CD1c-positive myeloid dendritic cell (primary cell): ENCODE results near the gene CACNB2.

Source experiments
- DNase-seq: peaks from one replicate; pipeline ENCODE4 v3.0.0-alpha.2; 2016; ENCODE audit errors: extremely low spot score

Gene CACNB2

DNA sequence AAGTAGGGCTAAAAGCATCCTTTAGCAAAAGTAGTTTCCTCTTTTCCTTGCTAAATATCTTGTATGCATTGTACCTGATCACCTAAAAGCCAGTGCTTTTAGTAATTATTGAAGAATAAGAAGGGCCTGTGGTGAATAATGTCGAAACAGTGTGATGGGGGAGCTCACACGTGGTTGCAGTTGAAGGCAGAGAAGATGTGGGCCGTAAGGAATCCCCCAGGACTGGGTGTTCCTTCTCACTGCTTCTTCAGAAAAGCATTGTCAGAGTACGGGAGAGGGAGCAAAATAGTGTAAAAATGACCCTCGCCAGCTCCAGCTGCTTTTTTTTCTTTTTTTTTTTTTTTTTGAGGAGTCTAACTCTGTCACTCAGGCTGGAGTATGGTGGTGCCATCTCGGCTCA is 310.1 kb downstream of the CACNB2 start:
- no peak for DNase-seq

DNA sequence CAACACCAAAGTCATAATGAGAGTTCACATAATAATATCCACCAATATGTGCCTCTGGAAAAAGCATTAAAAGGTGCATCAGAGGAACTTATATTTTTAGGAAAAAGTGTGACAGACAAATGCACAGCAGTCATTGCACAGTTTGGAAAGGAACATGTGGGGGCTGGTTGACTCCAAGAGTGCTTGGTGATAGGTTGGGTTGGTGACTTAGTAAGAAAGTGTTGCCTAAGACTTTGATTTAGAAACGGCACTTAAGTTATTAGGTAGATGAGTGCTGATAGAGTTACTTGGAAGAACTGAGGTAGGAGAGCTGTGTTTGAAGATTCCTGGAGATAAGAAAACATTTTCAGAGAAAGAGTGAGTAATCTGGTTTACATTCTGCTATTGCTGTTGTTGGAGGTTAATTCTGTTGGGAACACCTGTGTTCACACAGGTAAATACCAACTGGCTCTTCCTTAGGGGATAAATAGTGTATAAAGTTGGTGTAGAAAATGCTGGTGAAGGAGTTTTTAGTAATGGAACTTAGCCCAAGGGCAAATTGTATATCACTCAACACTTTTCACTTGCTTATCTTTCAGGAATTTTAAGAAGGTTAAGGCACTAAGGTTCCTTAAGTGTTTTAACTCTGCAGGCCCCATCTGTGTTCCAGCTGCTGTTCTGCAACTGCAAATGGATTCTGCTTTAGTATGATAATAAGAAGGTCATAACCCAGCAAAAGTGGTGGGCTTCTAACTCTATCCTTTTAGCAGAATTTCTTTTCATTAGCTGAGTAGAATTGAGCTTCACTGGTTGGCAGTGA is 315.1 kb downstream of the CACNB2 start:
- DNase-seq, result no peak

DNA sequence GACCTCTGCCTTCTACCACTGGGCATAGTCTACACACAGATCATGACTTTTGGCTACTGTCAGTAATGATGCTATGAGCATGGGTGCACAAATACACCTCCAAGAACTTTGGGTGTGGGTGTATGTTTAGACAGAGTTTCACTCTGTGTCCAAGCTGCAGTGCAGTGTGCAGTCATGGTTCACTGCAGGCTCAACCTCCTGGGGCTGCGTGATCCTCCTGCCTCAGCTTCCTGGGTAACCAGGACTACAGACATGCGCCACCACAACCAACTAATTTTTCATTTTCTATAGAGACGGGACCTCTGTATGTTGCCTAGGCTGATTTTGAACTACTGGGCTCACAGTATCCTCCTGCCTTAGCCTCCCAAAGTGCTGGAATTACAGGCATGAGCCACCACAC is 316.8 kb downstream of the CACNB2 start:
- no peak for DNase-seq

DNA sequence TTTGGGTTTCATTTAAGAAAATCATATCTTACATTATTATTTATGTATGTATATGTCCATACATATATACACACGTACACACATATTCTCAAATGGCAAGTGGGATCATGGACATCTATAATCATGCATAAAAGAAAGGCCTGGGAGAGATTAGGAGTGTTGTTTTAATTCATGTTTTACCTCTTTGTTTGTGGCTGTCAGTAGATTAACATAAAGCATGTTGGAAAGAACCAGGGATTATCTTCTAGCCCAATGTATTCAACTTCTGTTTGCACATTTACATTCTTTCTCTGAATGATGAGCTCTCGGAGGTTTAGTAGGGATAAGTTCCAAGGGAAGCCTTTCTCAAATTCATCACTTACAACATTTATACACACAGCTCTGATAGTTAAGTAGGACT is 319.8 kb downstream of the CACNB2 start:
- DNase-seq, result no peak

DNA sequence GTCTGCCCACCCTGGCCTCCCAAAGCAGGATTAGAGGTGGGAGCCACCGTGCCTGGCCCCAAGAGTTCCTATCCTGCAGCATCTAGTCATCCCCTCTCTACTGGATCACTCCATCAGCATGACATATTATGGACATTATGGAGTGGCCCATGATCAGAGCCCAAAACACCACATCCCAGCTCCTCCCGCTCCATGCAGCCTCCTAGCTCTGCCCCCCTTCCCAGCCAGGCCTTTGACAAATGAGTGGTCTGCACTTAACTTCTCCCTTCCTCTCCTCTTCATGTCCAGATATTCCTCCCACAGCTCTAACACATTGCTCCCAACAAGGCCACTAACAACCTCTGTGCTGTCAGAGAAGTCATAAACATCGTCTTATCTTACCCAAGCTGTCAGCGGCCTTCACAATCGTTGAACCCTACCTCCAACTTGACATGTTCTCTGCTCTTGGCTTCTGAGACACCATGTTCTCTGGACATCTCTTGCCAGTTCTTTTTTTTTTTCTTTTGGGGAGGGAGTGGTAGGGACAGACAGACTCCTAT is 323.5 kb downstream of the CACNB2 start:
- DNase-seq, result no peak

DNA sequence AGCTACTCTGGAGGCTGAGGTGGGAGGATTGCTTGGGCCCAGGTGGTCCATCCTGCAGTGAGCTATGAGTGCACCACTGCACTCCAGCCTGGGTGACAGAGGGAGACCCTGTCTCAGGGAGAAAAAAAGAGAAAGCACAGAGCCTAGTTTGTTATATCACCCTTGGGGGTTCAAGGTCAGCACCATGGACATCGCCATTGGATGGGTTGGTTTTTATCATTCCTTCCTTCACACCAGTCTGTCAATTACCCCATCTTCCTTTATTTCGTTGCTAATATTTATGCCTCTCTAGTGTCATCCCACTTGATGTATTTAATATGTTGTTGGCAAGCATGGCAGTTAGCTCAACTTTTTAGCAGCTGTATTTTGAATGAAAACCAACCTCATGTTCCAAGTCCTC is 328.9 kb downstream of the CACNB2 start:
- no peak for DNase-seq

DNA sequence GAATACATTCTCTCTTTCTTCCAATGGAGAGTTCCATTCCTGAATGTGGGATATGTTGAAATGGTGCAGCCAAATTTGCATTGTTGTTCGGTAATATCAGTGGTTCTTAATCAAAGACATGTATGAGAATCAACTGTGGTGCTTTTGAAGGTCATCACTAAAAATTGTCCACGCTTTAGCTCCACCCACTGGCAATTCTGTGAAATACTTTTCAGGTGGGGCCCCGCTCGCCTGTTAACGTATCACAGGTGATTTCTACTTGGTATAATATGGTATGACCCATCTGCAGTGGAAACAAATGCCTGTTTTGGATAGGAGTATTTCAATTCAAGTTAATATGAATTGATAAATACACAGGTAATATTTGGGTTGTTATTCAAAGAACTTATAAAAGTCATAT is 332.8 kb downstream of the CACNB2 start:
- no peak for DNase-seq

DNA sequence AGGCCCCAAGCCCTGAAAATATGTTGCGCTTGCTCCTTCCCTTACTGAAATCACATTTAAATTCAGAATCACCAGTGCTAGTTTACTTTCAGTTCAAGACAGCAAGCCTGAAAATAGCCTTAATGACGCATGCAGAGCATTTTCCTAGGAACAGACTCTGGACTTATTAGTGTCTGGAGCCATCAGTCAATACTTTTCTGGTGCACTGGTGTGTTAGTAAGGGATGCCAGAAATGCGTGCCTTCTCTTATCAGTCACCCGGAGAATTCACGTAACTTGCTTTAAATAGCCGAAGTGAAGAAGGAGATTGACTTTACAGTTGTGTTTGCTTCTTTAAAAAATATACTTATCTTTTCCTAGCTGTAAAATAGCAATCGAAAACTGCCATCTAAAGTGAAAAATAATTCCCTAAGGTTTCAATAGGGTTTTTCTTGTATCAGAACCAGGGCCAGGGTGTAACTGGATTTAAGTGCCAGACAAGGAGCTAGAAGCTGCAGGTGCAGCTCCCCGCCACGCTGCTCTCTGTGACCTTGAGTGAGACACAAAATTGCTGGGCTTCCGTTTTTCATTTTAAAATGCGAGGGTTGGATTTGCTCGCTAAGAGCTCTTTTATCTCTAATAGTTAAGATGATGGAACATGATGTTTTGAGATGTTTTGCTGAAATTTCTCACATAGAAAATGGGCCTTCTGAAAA is 333.3 kb downstream of the CACNB2 start:
- DNase-seq, result no peak

DNA sequence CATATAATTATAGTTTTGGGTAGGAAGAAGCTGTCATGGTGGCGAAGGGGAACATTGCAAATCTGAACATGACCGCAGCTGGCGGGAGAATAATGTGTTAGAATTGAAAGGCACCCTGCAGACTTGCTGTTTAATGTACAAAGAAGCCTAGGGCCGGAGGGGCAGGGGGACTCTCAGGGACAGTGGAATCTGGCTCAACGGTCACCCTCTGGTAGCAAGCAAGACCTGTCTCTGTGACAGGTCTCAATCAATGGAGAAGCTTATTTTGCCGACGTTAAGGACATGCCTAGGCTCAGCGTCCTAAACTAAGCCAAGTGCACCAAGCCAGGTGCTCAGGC is 333.9 kb downstream of the CACNB2 start:
- DNase-seq, result no peak

DNA sequence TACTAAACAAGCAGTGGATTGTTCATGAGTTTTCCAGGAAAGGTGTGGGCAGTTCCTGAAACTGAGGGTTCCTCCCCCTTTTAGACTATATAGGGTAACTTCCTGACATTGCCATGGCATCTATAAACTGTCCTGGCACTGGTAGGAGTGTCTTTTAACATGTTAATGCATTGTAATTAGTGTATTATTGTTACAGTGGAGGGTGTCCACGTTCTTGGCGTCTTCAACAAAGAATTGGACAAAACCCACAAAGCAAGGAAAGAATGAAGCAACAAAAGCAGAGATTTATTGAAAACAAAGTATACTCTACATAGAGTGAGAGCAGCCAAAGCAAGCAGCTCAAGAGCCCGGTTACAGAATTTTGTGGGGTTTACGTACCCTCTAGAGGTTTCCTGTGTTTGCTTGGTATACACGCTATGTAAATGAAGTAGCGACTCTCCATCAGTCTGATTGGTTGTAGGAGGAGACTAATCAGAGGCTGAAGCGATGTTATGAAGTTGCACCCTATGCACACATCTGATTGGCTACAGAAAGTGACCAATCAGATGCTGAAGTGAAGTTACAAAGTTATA is 335.9 kb downstream of the CACNB2 start:
- no peak for DNase-seq

DNA sequence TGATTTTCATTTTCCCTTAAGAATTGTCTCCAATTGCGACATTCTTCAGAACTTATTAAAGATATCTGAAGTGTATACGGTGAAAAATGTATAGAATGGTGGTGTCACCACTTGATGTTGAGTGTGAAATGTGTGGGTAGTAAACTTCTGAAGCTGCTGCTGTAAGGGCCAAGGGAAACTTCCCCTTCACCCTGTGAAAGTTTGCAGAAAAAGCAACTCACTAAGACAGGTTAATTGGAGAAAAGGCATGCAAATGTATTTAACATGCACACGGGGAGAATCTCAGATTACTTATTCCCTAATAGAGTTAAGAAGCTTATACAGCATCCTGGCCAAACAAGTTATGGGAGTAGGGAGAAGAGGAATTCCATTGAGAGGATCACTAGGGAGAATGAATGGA is 338.1 kb downstream of the CACNB2 start:
- no peak for DNase-seq

DNA sequence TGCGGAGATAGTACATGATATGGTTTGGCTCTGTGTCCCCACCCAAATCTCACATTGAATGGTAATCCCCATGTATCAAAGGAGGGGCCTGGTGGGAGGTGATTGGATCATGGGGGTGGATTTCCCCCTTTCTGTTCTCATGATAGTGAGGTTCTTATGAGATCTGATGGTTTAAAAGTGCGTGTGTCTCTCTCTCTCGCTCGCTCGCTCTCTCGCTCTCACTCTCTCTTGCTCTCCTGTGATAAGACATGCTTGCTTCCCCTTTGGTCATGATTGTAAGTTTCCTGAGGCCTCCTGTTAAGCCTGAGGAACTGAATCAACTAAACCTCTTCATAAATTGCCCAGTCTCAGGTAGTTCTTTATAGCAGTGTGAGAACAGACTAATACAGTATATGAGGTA is 339.3 kb downstream of the CACNB2 start:
- DNase-seq, result no peak

DNA sequence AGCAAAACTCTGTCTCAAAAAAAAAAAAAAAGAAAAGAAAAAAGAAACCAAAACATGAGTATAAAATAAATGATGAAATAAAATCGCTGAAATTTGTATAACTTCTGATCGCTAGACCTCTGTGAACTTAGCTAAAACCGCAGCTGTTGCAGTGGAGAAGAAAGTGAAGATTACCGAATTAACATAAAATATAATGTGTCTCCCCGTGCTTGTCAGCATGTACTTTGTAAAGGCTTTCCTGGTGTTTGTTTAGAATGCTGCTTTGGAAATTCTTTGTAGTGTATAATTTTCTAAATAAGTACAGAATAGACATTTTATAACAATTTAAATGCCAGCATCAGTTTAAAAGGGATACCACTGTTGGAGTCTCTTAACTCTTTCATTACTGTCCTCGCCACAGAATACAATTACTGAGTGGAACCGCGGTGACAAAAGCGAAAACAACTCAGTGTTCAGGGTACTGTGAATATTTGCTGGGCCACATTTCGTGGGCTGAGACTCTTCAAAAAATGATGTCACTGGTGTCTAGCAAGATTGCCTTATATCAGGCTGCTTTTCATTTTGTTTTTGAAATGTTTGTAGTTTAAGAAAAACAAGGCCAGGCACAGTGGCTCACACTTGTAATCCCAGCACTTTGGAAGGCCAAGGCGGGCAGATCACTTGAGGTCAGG is 343.4 kb downstream of the CACNB2 start:
- DNase-seq, result no peak

DNA sequence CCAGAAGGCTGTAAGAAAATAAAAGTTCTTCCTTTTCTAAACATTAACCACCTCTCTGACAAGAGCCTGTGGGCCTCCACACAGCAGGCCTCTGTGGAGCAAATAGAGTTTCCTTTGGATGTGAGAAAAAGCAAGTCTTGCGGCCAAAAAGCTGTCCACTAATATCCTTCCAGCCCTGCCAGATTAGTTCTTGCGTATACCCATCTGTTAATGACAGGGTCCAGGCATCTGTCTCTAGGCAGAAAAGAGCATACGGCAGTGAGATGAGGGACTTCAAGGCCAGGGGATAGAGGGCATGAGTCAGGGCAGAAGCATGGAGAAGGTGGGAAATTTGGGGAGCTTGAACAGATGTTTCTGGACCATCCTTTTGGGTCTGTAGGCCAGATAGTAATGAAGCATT is 346.2 kb downstream of the CACNB2 start:
- DNase-seq, result no peak

DNA sequence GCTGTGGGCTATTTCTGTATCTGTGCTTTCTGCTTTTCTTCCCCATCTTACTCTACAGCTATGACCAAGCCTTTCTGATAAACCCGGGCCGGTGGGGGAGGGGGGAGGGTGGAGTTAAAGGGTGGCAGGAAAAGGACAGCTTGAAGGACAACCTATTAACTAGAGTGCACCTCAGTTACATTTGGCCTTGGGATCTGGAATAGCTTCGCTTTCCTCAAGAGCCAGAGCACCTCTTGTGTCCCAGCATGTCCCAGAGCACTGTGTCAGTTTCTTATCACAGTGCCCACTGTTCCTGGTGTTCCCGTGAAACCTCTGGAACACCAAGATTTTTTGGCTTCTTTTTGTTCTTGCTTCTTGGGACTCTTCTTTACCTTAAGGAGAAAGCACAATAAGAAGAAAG is 350.5 kb downstream of the CACNB2 start:
- DNase-seq, result no peak

DNA sequence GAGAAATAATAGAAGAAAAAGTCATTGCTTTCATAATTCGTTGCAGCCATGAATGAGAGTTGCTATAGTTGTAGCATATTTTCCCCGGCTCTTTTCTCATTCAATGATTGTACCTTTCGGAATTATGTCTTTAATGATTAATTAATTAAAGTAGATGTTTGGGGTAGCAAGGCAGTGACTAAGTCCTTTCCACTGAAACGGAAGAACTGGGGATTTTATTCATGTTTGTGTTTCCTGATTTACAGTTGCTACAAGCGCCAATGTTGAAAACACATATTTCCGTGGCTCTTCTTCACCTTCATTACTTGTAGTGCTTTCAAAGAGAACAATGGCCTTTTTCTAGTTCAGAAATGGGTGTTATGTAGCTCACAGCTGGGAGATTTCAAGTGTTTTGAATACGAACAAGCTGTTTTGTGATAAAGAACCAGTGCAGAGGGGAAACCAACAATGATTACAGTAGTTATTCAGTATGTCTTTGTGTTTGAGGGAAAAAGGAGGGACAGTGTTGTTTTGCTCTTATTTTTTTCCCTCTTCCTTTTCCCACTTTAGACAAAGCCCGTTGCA is 357.7 kb downstream of the CACNB2 start:
- DNase-seq, result no peak

DNA sequence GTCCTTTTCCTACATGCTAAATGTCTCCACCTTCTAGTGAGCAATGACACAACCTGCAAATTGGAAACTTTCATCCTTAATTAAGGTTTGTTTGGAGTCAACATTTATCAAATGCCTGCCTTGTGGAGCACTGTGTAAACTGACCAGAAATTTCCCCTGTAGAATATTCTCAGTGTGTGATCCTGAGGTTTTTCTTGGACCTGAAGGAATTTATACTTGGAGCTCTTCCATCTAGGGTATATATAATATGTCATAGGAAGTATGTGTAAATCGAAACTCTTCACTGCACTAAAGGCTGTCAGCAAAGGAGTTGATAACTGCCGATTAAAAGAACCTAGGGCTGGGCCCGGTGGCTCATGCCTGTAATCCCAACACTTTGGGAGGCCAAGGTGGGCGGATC is 358.8 kb downstream of the CACNB2 start:
- DNase-seq, result no peak

DNA sequence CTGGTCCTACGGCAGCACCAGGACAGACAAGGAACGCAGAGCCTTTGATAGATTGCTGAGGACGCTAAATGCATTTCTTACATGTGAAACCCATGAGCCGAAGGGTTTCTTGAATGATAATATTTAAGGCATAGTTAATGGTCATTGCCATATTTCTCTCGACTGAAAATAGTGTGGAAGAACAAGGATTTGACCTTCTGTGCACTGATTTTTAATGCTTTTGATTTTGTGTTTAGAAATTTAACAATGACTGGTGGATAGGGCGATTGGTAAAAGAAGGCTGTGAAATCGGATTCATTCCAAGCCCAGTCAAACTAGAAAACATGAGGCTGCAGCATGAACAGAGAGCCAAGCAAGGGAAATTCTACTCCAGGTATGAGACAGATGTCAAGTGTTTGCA is 360.4 kb downstream of the CACNB2 start:
- no peak for DNase-seq

DNA sequence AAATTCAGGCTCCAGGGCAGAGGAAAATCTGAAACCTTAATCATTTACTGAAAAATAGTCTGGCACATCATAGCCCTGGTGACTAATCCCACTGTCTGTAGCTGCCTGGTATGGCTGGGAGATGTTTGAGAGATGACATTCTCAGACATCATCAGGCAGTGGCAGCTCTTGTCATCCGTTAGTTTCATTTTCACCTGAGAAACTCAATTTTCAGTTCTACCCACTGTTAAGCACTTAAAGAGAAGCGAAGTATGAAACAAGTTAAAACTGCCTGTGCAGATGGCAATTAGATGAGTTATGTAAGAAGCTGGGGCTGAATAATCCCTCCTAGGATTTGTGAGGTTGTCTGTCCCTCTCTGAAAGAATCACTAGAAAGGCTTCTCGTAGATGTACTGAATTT is 361.0 kb downstream of the CACNB2 start:
- no peak for DNase-seq

DNA sequence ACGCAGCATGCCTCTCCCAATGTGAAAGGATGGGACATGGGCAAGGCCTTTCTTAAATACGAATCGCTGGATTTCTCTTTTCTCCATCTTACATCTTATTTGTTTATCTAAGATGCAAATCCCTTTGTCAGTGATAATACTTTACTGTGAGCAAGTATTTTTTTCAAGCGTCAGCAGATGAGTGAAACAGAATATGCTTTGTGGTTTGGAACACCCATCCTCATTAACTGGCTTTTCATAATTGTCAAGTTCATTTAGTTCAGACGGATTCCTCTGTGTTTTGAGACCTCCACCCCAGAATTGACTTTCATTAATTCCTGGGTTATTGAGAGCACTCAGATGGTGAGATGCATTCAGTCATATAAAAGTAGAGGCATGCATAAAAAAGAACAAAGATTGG is 361.4 kb downstream of the CACNB2 start:
- DNase-seq, result no peak

DNA sequence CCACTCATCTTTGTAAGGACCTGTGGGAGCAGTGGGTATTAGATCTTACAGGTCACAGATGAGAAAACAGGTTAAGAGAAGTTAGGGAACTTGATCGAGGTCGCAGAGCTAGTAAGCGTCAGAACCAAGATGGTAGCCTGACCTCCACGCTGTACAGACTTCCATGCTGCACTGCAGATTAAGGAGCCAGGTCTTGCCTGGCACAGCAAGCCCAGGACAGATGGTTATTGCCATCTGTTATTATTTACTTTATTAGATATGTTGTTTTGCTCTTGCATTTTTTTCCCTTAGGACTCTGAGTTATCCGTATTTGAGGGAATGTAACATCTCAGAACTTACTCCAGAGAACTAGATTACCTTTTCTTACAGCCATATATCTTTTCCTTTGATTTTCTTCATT is 363.9 kb downstream of the CACNB2 start:
- DNase-seq, result no peak

DNA sequence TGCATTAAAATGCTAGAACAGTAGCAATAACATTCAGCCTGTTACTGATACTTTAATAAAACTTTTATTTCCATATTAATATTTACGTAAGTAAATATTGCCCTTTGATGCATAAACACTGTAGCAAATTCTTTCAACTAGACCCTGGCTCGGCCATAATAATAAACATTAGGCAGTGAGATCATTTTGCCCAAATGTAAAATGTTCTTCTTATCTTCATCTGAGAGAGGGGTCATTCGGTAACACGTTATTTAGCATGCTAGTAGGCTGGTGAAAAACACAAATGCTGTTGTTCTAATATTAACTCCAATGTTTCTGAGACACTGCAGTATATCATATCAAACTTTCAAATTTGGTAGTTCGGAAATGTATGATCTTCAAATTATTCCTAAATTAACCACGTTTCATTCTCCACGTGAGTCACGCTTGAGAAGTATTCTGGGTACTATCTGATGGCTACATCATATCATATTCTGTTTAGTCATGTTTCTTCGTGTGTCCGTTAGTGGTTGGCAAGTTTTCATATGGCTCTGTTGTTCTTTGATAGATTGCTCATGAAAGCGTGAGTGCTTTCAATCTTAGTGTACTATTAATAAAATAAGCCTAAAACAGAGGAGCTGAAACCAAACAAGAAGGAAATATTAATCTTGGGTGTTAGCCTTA is 365.4 kb downstream of the CACNB2 start:
- DNase-seq, result no peak
